SJSA1 (cell line): Measurements from ENCODE around the gene HEPHL1. TPM values are rescaled to one million over a fixed set of nuclear protein-coding genes. Genes with fewer than 3 reads are reported as not detected.
A peak's percentile ranks its signal among the peaks of the same experiment; 100 is the strongest.
"Not testable (repeated sequence)": the region's sequence is repeated elsewhere in the genome, so short reads cannot be mapped to it uniquely, and the experiment has no call there.

Experiments used
- DNase-seq, 2 experiments: peaks; one replicate each; pipeline ENCODE4 v3.0.0-alpha.2; 2015 to 2020; ENCODE audit warnings: low spot score in 2 of 2, low read depth in 1 of 2
- H3K27ac ChIP-seq: fragments of 250-450 bp; sonication (Bioruptor Pico); 2 replicates; pipeline ENCODE4 v1.5.1; 2020; ENCODE audit warnings: mild to moderate bottlenecking, moderate library complexity
- H3K27me3 ChIP-seq: fragments of 250-450 bp; sonication (Bioruptor Pico); replicated peaks from 2 replicates; pipeline ENCODE4 v1.5.1; 2020; ENCODE audit warnings: mild to moderate bottlenecking, moderate library complexity
- H3K36me3 ChIP-seq: fragments of 250-450 bp; sonication (Bioruptor Pico); 2 replicates; pipeline ENCODE4 v1.5.1; 2020; ENCODE audit warnings: mild to moderate bottlenecking
- H3K4me1 ChIP-seq: fragments of 250-450 bp; sonication (Bioruptor Pico); replicated peaks from 2 replicates; pipeline ENCODE4 v1.6.1; 2021; ENCODE audit warnings: mild to moderate bottlenecking
- H3K4me3 ChIP-seq: fragments of 250-450 bp; sonication (Bioruptor Pico); 2 replicates; pipeline ENCODE4 v1.5.1; 2020; ENCODE audit warnings: mild to moderate bottlenecking
- H3K9me3 ChIP-seq: fragments of 250-450 bp; sonication (Bioruptor Pico); replicated peaks from 2 replicates; pipeline ENCODE4 v1.5.1; 2020; ENCODE audit warnings: mild to moderate bottlenecking
- total RNA-seq: library from RNA; depleted of rRNA; stranded (reverse); fragments of >200 nt; shearing (Covaris generic); gene quantifications from 2 replicates; pipeline ENCODE4 v1.2.3, GENCODE V29; 2014

Gene HEPHL1
- total RNA-seq, 1 experiment from 2014 or later, result not detected

DNA sequence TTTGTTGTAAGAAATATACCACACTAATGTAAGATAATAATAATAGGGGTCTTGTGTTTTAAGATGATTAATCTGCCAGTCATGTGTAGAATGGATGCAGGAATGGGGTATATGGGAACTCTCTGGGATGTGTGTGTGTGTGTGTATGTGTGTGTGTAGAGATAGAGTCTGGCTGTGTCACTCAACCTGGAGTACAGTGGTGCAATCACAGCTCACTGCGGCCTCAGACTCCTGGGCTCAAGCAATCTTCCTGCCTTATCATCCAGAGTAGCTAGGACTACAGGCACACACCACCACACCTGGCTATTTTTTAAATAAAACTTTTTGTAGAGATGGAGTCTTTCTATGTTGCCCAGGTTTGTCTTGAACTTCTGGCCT, 96.0 kb downstream of the HEPHL1 start:
- DNase-seq, result no peak
- Histone ChIP-seq H3K36me3 (no peaks in the 10 kb centered on the region), H3K4me3 (no peak overlapping the region), H3K27ac (no peak overlapping the region), H3K9me3 (no peaks in the 10 kb centered on the region), H3K27me3 (no peaks in the 10 kb centered on the region), H3K4me1 (peaks cover 20% of the 10 kb centered on the region)

DNA sequence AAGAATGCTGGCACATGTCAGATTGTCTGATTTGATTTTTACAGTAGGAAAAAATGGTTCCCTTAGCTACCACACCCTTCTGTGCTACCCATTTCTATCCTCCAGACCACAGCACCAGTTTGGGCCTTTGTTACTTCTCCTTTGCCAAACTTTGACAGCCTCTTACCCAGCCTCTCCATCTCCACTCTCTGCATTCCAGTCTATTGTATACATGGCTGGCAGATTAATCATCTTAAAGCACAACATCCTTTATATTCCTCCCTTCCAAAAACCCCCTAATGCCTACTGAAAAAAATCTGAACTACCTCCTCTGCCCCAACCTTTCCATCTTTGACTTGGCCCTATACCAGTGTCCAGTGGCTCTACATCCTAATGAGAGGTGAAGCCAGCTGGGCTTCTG, 96.7 kb downstream of the HEPHL1 start:
- Histone ChIP-seq H3K4me3 (no peak overlapping the region), H3K36me3 (no peaks in the 10 kb centered on the region), H3K9me3 (no peaks in the 10 kb centered on the region), H3K27ac (no peak overlapping the region), H3K27me3 (no peaks in the 10 kb centered on the region), H3K4me1 (peaks cover 20% of the 10 kb centered on the region)
- DNase-seq, result peak; percentile 24 to 44

DNA sequence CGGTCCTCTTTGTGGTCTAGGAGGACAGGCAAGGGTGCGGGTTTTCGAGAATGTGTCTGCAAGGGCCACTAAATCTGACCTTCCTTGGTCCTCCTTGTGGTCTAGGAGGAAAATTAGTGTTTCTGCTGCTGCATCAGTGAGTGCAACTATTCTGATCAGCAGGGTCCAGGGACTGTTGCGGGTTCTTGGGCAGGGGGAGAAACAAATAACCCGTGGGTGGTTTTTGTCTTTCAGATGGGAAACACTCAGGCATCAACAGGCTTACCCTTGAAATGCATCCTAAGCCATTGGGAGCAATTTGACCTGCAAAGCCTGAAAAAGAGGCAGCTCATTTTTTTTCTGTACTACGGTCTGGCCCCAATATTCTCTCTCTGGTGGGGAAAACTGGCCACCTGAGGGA, 98.5 kb downstream of the HEPHL1 start:
- not testable (repeated sequence) for H3K9me3 ChIP-seq, H3K36me3 ChIP-seq, DNase-seq, H3K4me3 ChIP-seq, H3K27me3 ChIP-seq, H3K27ac ChIP-seq
- peaks cover 20% of the 10 kb centered on the region for H3K4me1 ChIP-seq

DNA sequence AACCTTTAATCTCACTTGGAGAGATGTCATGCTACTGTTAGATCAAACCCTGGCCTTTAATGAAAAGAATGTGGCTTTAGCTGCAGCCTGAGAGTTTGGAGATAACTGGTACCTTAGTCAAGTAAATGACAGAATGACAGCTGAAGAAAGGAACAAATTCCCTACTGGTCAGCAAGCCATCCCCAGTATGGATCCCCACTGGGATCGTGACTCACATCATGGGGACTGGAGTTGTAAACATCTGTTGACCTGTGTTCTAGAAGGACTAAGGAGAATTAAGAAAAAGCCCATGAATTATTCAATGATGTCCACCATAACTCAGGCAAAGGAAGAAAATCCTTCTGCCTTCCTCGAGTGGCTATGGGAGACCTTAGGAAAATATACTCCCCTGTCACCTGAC, 99.4 kb downstream of the HEPHL1 start:
- not testable (repeated sequence) for H3K27ac ChIP-seq, H3K36me3 ChIP-seq

DNA sequence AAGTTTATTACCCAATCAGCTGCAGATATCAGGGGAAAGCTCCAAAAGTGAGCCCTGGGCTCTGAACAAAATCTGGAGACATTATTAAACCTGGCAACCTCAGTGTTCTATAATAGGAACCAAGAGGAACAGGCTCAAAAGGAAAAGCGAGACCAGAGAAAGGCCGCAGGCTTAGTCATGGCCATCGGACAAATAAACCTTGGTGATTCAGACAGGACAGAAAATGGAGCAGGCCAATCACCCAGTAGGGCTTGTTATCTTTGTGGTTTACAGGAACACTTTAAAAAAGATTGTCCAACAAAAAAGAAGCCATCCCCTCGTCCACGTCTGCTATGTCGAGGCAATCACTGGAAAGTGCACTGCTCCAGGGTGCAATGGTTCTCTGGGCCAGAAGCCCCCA, 99.8 kb downstream of the HEPHL1 start:
- H3K27ac ChIP-seq, result no peak overlapping the region
- H3K36me3 ChIP-seq, result no peaks in the 10 kb centered on the region
- no peaks in the 10 kb centered on the region for H3K27me3 ChIP-seq
- peak; percentile 55 to 60 for DNase-seq
- peaks cover 20% of the 10 kb centered on the region for H3K4me1 ChIP-seq
- no peaks in the 10 kb centered on the region for H3K9me3 ChIP-seq
- no peak overlapping the region for H3K4me3 ChIP-seq

More for the DNA sequence above, 99.4 kb downstream of the HEPHL1 start:
- not testable (repeated sequence) for H3K4me3 ChIP-seq, H3K9me3 ChIP-seq, H3K27me3 ChIP-seq, DNase-seq
- peaks cover 20% of the 10 kb centered on the region for H3K4me1 ChIP-seq

DNA sequence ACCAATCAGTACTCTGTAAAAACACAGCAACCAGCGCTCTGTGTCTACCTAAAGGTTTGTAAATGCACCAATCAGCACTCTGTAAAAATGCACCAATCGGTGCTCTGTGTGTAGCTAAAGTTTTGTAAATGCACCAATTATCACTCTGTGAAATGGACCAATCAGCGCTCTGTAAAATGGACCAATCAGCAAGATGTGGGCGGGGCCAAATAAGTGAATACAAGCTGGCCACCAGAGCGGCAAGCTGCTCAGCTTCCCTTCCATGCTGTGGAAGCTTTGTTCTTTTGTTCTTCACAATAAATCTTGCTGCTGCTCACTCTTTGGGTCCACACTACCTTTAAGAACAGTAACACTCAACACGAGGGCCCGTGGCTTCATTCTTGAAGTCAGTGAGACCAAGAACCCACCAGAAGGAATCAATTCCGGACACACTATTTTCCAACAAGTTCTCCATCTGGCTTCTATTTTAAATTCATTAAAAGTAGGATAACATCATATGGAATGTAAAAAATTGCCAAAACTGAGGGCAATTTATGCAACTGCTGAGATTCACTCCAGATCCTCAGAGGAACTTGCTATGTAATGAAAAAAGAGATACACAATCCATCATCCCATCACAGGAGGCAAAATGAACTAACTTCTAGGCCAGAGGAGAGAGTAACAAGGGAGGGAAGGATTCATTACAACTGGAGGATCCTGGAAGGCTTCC, 104.4 kb downstream of the HEPHL1 start:
- Histone ChIP-seq H3K27ac (no peak overlapping the region), H3K9me3 (no peaks in the 10 kb centered on the region), H3K4me1 (peaks cover 14% of the 10 kb centered on the region), H3K36me3 (peaks cover 6% of the 10 kb centered on the region), H3K4me3 (no peak overlapping the region), H3K27me3 (no peaks in the 10 kb centered on the region)
- DNase-seq, result no peak

DNA sequence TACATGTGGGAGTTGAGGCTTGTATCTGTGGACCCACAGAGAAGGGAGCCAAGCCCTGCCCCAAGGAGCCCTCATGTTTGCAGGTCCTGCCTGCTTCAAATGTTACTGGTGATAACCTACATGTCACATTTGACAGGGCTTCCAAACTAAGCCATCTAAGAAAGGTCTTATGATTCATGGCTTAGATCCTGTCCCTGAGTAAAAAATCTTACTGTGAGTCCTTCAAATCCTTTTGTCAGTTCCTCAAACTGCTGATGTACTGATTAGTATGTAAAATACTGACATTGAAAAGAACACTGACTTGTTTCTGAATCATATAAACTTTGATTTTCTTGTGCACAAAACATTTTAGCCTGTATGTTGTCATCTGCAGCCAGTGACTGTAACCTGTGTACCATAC, 106.5 kb downstream of the HEPHL1 start:
- Histone ChIP-seq H3K4me3 (peak overlapping the region; percentile 97), H3K27ac (peak overlapping the region; percentile 96), H3K27me3 (no peaks in the 10 kb centered on the region), H3K9me3 (no peaks in the 10 kb centered on the region), H3K36me3 (peaks cover 6% of the 10 kb centered on the region), H3K4me1 (peaks cover 25% of the 10 kb centered on the region)
- DNase-seq, result no peak

DNA sequence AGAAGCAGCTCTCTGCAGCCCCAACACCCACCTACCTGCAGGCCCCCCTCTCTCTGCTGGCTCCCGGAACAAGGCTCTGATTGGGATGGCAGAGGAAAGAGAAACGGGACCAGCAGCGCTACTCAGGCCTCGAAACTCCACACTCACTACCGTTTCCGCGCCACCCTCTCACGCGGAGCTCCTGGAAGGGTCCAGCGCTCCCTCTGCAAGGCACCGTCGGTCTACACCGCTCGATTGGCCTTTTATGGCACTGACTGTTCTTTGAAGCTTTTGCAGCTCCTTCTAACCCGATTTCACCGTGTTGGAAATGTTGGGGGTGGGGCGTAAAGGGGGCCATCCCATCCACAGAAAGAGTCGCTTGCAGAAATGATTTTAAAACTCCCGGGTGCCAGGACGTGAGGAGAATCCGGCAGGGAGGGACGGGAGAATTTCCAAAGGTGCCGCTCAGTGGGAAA, 107.2 kb downstream of the HEPHL1 start:
- H3K4me3 ChIP-seq, result peak overlapping the region; percentile 97
- DNase-seq, result no peak
- H3K4me1 ChIP-seq, result peaks cover 25% of the 10 kb centered on the region
- no peaks in the 10 kb centered on the region for H3K9me3 ChIP-seq
- no peaks in the 10 kb centered on the region for H3K27me3 ChIP-seq
- peaks cover 6% of the 10 kb centered on the region for H3K36me3 ChIP-seq
- peak overlapping the region; percentile 96 for H3K27ac ChIP-seq

DNA sequence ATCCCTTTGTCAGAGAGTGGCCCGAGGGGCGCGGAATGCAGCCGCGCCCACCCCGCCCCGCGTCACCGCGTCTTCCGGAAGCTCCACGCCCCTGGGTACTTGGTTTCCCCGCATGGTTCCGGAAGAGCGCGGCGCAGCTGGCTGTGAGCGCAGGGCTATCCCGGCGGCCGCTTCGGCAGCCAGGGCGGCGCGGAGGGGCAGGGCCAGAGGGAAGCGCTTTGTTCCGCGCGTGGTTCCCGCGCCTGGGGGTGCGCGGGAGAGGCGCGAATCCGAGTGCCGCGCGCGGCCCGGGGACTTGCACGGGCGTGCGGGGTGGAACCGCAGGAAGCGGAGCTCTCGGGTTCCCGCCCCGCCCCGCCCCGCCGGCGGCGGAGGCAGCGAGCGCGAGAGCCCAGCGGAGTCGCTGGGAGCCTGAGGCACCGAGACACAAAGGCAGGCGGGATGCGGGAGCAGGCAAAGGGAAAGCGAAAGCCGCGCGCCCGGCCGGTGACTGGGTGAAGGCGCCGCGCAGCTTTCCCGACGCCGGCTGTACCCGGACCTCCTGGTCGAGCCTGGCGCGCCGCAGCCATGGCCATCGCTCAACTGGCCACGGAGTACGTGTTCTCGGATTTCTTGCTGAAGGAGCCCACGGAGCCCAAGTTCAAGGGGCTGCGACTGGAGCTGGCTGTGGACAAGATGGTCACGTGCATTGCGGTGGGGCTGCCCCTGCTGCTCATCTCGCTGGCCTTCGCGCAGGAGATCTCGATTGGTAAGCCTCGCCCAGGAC, 107.8 kb downstream of the HEPHL1 start, which contains the start of gene PANX1:
Gene PANX1 (plus strand): TSS at position 96 of the 766 bp plus-strand sequence. CDS start 472 bp downstream, at position 568.
- peak within 1 kb of the TSS; percentile 96 for H3K27ac ChIP-seq
- no peaks in the 10 kb centered on the region for H3K9me3 ChIP-seq
- peak within 1 kb of the TSS; percentile 97 for H3K4me3 ChIP-seq
- DNase-seq, result peak; percentile 81 to 86
- H3K4me1 ChIP-seq, result peaks cover 25% of the 10 kb centered on the region
- H3K36me3 ChIP-seq, result peaks cover 6% of the 10 kb centered on the region
- H3K27me3 ChIP-seq, result no peaks in the 10 kb centered on the region

DNA sequence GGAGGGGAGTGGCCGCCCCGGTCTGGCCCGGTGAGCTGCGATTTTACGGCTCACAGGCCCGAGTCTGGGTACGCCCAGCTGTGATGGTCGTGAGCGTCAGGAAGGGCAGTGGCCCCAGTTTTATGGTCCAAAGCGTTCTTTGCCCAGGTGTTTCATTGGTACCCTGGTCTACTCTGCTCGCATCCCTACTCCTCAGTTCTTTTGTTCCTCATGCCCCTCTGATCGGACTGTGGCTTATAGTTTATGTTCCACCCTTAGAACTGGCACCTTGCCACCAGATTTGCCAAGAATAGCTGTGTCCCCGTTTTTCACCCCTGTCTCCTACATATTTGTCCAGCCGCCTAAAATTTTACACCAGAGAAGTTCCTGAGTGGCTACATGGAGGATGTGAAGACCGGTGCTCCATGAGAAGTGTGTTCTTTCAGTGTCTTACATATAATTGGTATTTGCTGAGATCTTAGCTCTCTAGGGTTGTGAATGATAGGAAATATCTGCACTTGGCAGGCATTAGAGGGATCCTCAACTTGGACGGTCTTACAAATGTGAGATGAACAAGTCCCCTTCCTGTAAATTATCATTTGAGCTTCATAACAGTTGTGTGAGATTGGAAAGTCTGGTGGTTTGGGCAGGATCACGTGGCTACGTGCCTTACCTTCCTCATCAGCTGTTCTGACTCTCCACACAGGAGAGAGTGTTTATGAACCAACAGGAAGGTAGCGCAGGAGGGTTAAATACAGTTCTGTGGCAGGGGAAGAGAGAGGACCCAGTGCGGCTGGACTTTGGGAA, 108.6 kb downstream of the HEPHL1 start:
- H3K27me3 ChIP-seq, result no peaks in the 10 kb centered on the region
- peak overlapping the region; percentile 96 for H3K27ac ChIP-seq
- DNase-seq, result peak in 1 of 2 experiments; percentile 41
- peak overlapping the region; percentile 97 for H3K4me3 ChIP-seq
- no peaks in the 10 kb centered on the region for H3K9me3 ChIP-seq
- H3K36me3 ChIP-seq, result peaks cover 6% of the 10 kb centered on the region
- H3K4me1 ChIP-seq, result peaks cover 33% of the 10 kb centered on the region

DNA sequence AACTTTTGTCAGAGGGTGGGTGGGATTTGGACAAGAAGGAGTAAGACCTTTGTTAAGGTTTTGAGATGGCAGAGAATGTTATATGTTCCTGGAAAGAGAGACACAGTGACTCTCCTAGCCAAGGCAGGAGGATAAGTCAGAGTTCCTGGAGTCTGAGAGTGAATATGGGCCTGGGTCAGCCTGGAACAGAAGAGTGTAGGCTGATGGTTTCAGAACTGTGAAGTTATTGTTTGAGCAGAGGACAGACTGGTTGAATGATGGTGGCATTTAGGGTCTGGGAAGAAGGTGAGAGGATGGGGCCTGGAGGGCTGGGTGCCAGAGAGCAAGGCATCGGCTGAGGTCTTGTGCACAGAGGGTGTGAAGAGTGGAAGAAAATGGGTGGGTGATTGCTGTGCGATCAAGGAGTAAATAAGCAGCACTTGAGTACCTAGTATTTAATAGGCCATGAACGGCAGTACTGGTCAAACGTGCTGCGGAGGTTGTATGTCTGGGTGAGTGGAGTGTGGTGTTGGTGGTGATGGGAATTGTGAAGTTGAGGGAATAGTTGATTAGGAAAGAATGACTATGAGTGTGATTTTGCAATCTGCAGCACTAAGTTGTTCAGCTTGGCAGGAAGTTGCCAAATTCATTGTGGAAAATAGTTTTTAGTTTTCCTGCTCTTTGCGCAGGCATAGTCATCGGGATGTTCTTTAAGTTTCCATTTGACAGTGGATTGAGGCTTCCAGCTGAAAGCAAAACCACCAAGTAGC, 109.3 kb downstream of the HEPHL1 start:
- Histone ChIP-seq H3K4me3 (peak overlapping the region; percentile 97), H3K27ac (no peak overlapping the region), H3K4me1 (peaks cover 40% of the 10 kb centered on the region), H3K9me3 (no peaks in the 10 kb centered on the region), H3K36me3 (peaks cover 6% of the 10 kb centered on the region), H3K27me3 (no peaks in the 10 kb centered on the region)
- no peak for DNase-seq

DNA sequence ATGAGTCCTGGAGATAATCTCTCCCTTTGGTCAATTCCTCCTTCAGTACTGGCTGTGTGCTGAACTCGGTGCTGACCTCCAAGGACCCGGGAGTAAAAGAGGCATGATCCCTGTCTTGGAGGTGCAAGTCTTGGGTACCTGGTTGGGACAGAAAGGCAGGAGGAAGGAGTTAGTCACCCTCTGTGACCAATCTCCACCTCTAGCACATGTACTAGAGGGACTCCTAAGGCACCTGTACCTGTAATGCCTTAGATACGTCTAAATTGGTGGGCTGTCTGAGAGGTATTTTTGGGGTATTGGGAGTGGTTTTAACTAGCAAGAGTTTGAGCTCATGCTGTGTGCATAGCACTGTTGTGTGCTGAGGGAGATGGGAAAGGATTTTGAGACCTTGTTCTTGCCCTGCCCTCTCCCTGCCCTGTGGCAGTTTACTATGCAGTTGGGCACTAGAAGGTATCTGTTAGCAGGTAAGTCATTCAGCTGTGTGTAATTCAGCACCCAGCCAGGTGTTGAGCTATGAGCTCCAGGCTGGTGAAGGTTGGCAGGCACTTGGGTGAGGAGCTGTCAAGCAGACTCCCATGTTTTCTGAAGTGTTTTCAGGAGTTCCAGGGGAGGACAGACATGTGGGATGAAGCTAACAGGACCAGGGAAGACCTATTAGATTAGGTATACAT, 110.0 kb downstream of the HEPHL1 start:
- Histone ChIP-seq H3K4me3 (no peak overlapping the region), H3K4me1 (peaks cover 47% of the 10 kb centered on the region)

DNA sequence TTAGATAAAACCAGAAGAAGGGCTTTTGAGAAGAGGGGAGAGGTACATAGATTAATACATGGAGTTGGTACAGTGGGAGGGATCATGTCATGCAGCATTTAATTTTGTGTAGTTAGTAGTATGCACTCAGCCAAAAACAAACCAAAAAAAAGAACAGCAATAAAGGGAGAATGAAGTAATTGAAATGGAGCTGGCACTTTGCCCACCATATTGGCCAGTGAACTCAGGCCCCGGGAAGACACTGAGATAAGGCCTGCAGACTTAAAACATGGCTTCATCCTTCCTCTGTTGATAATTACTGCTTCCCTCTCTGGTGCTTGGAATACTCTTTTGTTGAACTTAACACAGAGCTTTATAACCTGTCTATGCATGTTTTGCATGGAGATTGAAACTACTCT, 110.6 kb downstream of the HEPHL1 start:
- H3K36me3 ChIP-seq, result peaks cover 6% of the 10 kb centered on the region
- no peak for DNase-seq
- H3K27ac ChIP-seq, result no peak overlapping the region
- no peak overlapping the region for H3K4me3 ChIP-seq
- H3K27me3 ChIP-seq, result no peaks in the 10 kb centered on the region
- H3K9me3 ChIP-seq, result no peaks in the 10 kb centered on the region
- H3K4me1 ChIP-seq, result peaks cover 53% of the 10 kb centered on the region

More for the DNA sequence above, 110.0 kb downstream of the HEPHL1 start:
- peaks cover 6% of the 10 kb centered on the region for H3K36me3 ChIP-seq
- H3K9me3 ChIP-seq, result no peaks in the 10 kb centered on the region
- DNase-seq, result no peak
- no peaks in the 10 kb centered on the region for H3K27me3 ChIP-seq
- no peak overlapping the region for H3K27ac ChIP-seq
